Smooth muscle cell (in vitro differentiated cells): ENCODE data around the gene GMNC. TPM values are rescaled to one million over a fixed set of nuclear protein-coding genes. Genes with fewer than 3 reads are reported as not detected.

Experiments used
- DNase-seq: peaks from one replicate; lab custom pipeline; 2025; ENCODE audit not compliant: unreplicated experiment; lab: John Stamatoyannopoulos, UW
- H2AFZ ChIP-seq: fragments of 200-600 bp; sonication (generic); 2 replicates; pipeline ENCODE4 v1.6.0; 2016; ENCODE audit warnings: antibody characterized with exemption, low read depth, mild to moderate bottlenecking
- H3F3A ChIP-seq: fragments of 200-600 bp; sonication (generic); 2 replicates; pipeline ENCODE4 v1.6.0; 2017; ENCODE audit warnings: antibody characterized with exemption, low read depth
- H3K27ac ChIP-seq: fragments of 200-600 bp; sonication (generic); 2 replicates; pipeline ENCODE4 v1.5.1; 2016; ENCODE audit warnings: low read depth, mild to moderate bottlenecking
- H3K27me3 ChIP-seq: fragments of 200-600 bp; sonication (generic); 2 replicates; pipeline ENCODE4 v1.6.1; 2016; ENCODE audit warnings: low read depth, mild to moderate bottlenecking
- H3K36me3 ChIP-seq: fragments of 200-600 bp; sonication (generic); 2 replicates; pipeline ENCODE4 v1.5.1; 2016; ENCODE audit warnings: low read depth
- H3K4me1 ChIP-seq: fragments of 200-600 bp; sonication (generic); 2 replicates; pipeline ENCODE4 v1.5.1; 2016; ENCODE audit warnings: low read depth
- H3K4me2 ChIP-seq: fragments of 200-600 bp; sonication (generic); 2 replicates; pipeline ENCODE4 v1.6.0; 2016; ENCODE audit warnings: mild to moderate bottlenecking
- H3K4me3 ChIP-seq: fragments of 200-600 bp; sonication (generic); 2 replicates; pipeline ENCODE4 v1.5.1; 2016; ENCODE audit warnings: mild to moderate bottlenecking
- H3K79me2 ChIP-seq: fragments of 200-600 bp; sonication (generic); 2 replicates; pipeline ENCODE4 v1.6.0; 2016; ENCODE audit warnings: low read depth, mild to moderate bottlenecking
- H3K9ac ChIP-seq: fragments of 200-600 bp; sonication (generic); 2 replicates; pipeline ENCODE4 v1.6.0; 2016; ENCODE audit warnings: low read depth
- H3K9me3 ChIP-seq: fragments of 200-600 bp; sonication (generic); replicated peaks from 2 replicates; pipeline ENCODE4 v1.5.1; 2016; ENCODE audit warnings: low read depth
- H4K20me1 ChIP-seq: fragments of 200-600 bp; sonication (generic); 2 replicates; pipeline ENCODE4 v1.6.0; 2016; ENCODE audit warnings: low read depth
- CTCF ChIP-seq: fragments of 200-600 bp; sonication (generic); IDR thresholded peaks from 2 replicates; pipeline ENCODE4 v1.5.1; 2017; ENCODE audit warnings: borderline replicate concordance, mild to moderate bottlenecking, antibody characterized with exemption; ENCODE audit not compliant: insufficient read depth, poor library complexity, severe bottlenecking
- WGBS: methylation state at CpG from one replicate; pipeline ENCODE4 v1.1.7; 2016; ENCODE audit warnings: low lambda C conversion rate; 5-methylcytosine and 5-hydroxymethylcytosine counted together
- polyA plus RNA-seq: library from polyadenylated mRNA; unstranded; fragments of >200 nt; fragmentation: Nextera tagmentation; extraction: Ambion mirVana; gene quantifications from 2 replicates; pipeline ENCODE4 v1.2.1, GENCODE V29; 2016
- total RNA-seq: library from RNA; depleted of rRNA; stranded (reverse); fragments of >200 nt; gene quantifications from 2 replicates; pipeline ENCODE4 v1.2.3, GENCODE V29; 2014

GMNC gene
- total and polyA plus RNA-seq, 2 experiments from 2014 or later: not detected

GRCh38 chr3:190826018-190826417, 36.5 kb downstream of the GMNC start:
- H4K20me1 ChIP-seq: no peaks in the 10 kb centered on the region
- H3K27ac ChIP-seq: no peak overlapping the region
- DNase-seq: no peak
- H3K4me1 ChIP-seq: peaks cover 3% of the 10 kb centered on the region
- no peak for TF ChIP-seq CTCF
- no peaks in the 10 kb centered on the region for H3F3A ChIP-seq
- no peaks in the 10 kb centered on the region for H3K9me3 ChIP-seq
- H3K9ac ChIP-seq: no peak overlapping the region
- no peak overlapping the region for H2AFZ ChIP-seq
- H3K36me3 ChIP-seq: no peaks in the 10 kb centered on the region
- H3K79me2 ChIP-seq: no peaks in the 10 kb centered on the region
- H3K4me3 ChIP-seq: no peak overlapping the region
- peaks cover 12% of the 10 kb centered on the region for H3K27me3 ChIP-seq
- H3K4me2 ChIP-seq: no peak overlapping the region
- 80% methylated on average over 2 of the region's 2 CpGs for WGBS

- Histone ChIP-seq H3F3A (no peaks in the 10 kb centered on the region), H3K27ac (no peak overlapping the region), H3K27me3 (peaks cover 12% of the 10 kb centered on the region), H3K9ac (no peak overlapping the region), H3K36me3 (no peaks in the 10 kb centered on the region), H3K9me3 (no peaks in the 10 kb centered on the region), H3K4me3 (no peak overlapping the region), H4K20me1 (no peaks in the 10 kb centered on the region), H2AFZ (no peak overlapping the region), H3K4me2 (no peak overlapping the region), H3K4me1 (peaks cover 3% of the 10 kb centered on the region), H3K79me2 (no peaks in the 10 kb centered on the region)
- no peak for DNase-seq
- WGBS: 87% methylated on average over 4 of the region's 4 CpGs
- TF ChIP-seq CTCF: no peak
These were observed 37.0 kb downstream of the GMNC start for GRCh38 chr3:190825386-190826016.

- peaks cover 8% of the 10 kb centered on the region for H3K27me3 ChIP-seq
- H3F3A ChIP-seq: no peaks in the 10 kb centered on the region
- no peaks in the 10 kb centered on the region for H3K36me3 ChIP-seq
- H3K9ac ChIP-seq: no peak overlapping the region
- H3K4me3 ChIP-seq: no peak overlapping the region
- no peaks in the 10 kb centered on the region for H3K4me1 ChIP-seq
- WGBS: 39% methylated on average over 14 of the region's 14 CpGs
- no peak overlapping the region for H3K4me2 ChIP-seq
- H3K27ac ChIP-seq: no peak overlapping the region
- no peaks in the 10 kb centered on the region for H3K9me3 ChIP-seq
- no peak for DNase-seq
- H4K20me1 ChIP-seq: no peaks in the 10 kb centered on the region
- peak; percentile 81 for TF ChIP-seq CTCF
- no peaks in the 10 kb centered on the region for H3K79me2 ChIP-seq
- no peak overlapping the region for H2AFZ ChIP-seq
These were observed 50.6 kb downstream of the GMNC start for GRCh38 chr3:190811775-190812480.
